H9 (cell line): ENCODE measurements around the gene NARS2. TPM values are rescaled to one million over a fixed set of nuclear protein-coding genes. Genes with fewer than 3 reads are reported as not detected.

Experiments used
- DNase-seq: peaks from one replicate; pipeline ENCODE4 v3.0.0-alpha.2; 2017
- H2AFZ ChIP-seq: one replicate; pipeline ENCODE4 v1.6.1; 2013; ENCODE audit warnings: mild to moderate bottlenecking, low read length, control low read depth, moderate library complexity
- H2AK5ac ChIP-seq: 2 replicates; pipeline ENCODE4 v1.6.1; 2013; ENCODE audit warnings: low read length, control low read depth, mixed read lengths; ENCODE audit not compliant: insufficient read length
- H2BK120ac ChIP-seq: one replicate; pipeline ENCODE4 v1.6.1; 2013; ENCODE audit warnings: low read depth, mild to moderate bottlenecking, low read length, control low read depth, inconsistent platforms; ENCODE audit not compliant: poor library complexity, severe bottlenecking
- H2BK12ac ChIP-seq: 2 replicates; pipeline ENCODE4 v1.6.1; 2013; ENCODE audit warnings: low read length, control low read depth, mixed read lengths, low read depth; ENCODE audit not compliant: insufficient read length
- H2BK15ac ChIP-seq: 2 replicates; pipeline ENCODE4 v1.6.1; 2013; ENCODE audit warnings: low read depth, low read length, control low read depth
- H2BK20ac ChIP-seq: one replicate; pipeline ENCODE4 v1.6.1; 2013; ENCODE audit warnings: low read depth, mild to moderate bottlenecking, low read length, control low read depth, inconsistent platforms; ENCODE audit not compliant: poor library complexity, severe bottlenecking
- H2BK5ac ChIP-seq: 2 replicates; pipeline ENCODE4 v1.6.1; 2013; ENCODE audit warnings: low read length, control low read depth, mixed read lengths; ENCODE audit not compliant: insufficient read length
- H3K14ac ChIP-seq: 2 replicates; pipeline ENCODE4 v1.6.1; 2013; ENCODE audit warnings: low read length, control low read depth; ENCODE audit not compliant: insufficient read depth
- H3K18ac ChIP-seq: 2 replicates; pipeline ENCODE4 v1.6.1; 2013; ENCODE audit warnings: low read depth, mild to moderate bottlenecking, mixed read lengths, low read length, control low read depth; ENCODE audit not compliant: insufficient read length
- H3K23ac ChIP-seq: 2 replicates; pipeline ENCODE4 v1.6.1; 2013; ENCODE audit warnings: low read length, control low read depth, mixed read lengths, low read depth; ENCODE audit not compliant: insufficient read length
- H3K23me2 ChIP-seq: 2 replicates; pipeline ENCODE4 v1.6.1; 2013; ENCODE audit warnings: low read depth, mild to moderate bottlenecking, mixed read lengths, low read length, control low read depth; ENCODE audit not compliant: insufficient read length, poor library complexity, severe bottlenecking
- H3K27ac ChIP-seq: 2 replicates; pipeline ENCODE4 v1.5.1; 2013; ENCODE audit warnings: low read length, control low read depth, mixed read lengths, low read depth; ENCODE audit not compliant: insufficient read length
- H3K27me3 ChIP-seq: 2 replicates; pipeline ENCODE4 v1.6.1; 2013; ENCODE audit warnings: low read length, control low read depth, inconsistent platforms; ENCODE audit not compliant: insufficient read depth
- H3K4ac ChIP-seq: 2 replicates; pipeline ENCODE4 v1.6.1; 2013; ENCODE audit warnings: low read depth, mild to moderate bottlenecking, control low read depth, inconsistent platforms, low read length, moderate library complexity
- H3K4me1 ChIP-seq: 2 replicates; pipeline ENCODE4 v1.6.1; 2013; ENCODE audit warnings: low read length, control low read depth, inconsistent platforms; ENCODE audit not compliant: insufficient read depth
- H3K4me2 ChIP-seq: 2 replicates; pipeline ENCODE4 v1.6.1; 2013; ENCODE audit warnings: low read length, control low read depth, mixed read lengths; ENCODE audit not compliant: insufficient read length, insufficient read depth
- H3K56ac ChIP-seq: 2 replicates; pipeline ENCODE4 v1.6.1; 2013; ENCODE audit warnings: low read depth, mild to moderate bottlenecking, mixed read lengths, low read length, control low read depth; ENCODE audit not compliant: insufficient read length
- H3K79me1 ChIP-seq: 2 replicates; pipeline ENCODE4 v1.6.1; 2013; ENCODE audit warnings: low read depth, mild to moderate bottlenecking, moderate library complexity, low read length, control low read depth, inconsistent platforms; ENCODE audit not compliant: insufficient read depth, poor library complexity, severe bottlenecking
- H3K79me2 ChIP-seq: 2 replicates; pipeline ENCODE4 v1.6.1; 2013; ENCODE audit warnings: low read length, control low read depth, inconsistent platforms; ENCODE audit not compliant: insufficient read depth
- H3K9ac ChIP-seq: 2 replicates; pipeline ENCODE4 v1.6.1; 2013; ENCODE audit warnings: low read length, control low read depth, mixed read lengths; ENCODE audit not compliant: insufficient read length; ENCODE audit errors: extremely low read depth
- H3K9me3 ChIP-seq: one replicate; pipeline ENCODE4 v1.6.1; 2013; ENCODE audit warnings: low read depth, low read length, inconsistent platforms; ENCODE audit not compliant: control insufficient read depth
- H3T11ph ChIP-seq: one replicate; pipeline ENCODE4 v1.6.1; 2013; ENCODE audit warnings: mild to moderate bottlenecking, low read length, control low read depth, inconsistent platforms
- H4K20me1 ChIP-seq: one replicate; pipeline ENCODE4 v1.6.1; 2013; ENCODE audit not compliant: control insufficient read depth, insufficient read length, insufficient read depth
- H4K5ac ChIP-seq: 2 replicates; pipeline ENCODE4 v1.6.1; 2013; ENCODE audit warnings: low read depth, mild to moderate bottlenecking, mixed read lengths, low read length, control low read depth; ENCODE audit not compliant: insufficient read length
- H4K8ac ChIP-seq: replicated peaks from 2 replicates; pipeline ENCODE4 v1.6.1; 2013; ENCODE audit warnings: low read length, control low read depth, mixed read lengths, low read depth; ENCODE audit not compliant: insufficient read length
- H4K91ac ChIP-seq: 2 replicates; pipeline ENCODE4 v1.6.1; 2013; ENCODE audit warnings: low read depth, mild to moderate bottlenecking, moderate library complexity, mixed read lengths, low read length, control low read depth; ENCODE audit not compliant: insufficient read length
- H3K27ac Mint-ChIP-seq, 3 experiments: 2 replicates in 2 of 3; 3 replicates in 1 of 3; pipeline ENCODE4 v1.8.0; 2020 to 2021; ENCODE audit warnings: mixed read lengths in 3 of 3, mild to moderate bottlenecking in 1 of 3, moderate library complexity in 1 of 3
- H3K27me3 Mint-ChIP-seq: 2 replicates; pipeline ENCODE4 v1.8.0; 2021; ENCODE audit warnings: low read depth, mild to moderate bottlenecking, moderate library complexity, mixed read lengths
- H3K36me3 Mint-ChIP-seq, 3 experiments: 2 replicates in 2 of 3; 3 replicates in 1 of 3; pipeline ENCODE4 v1.8.0; 2020 to 2021; ENCODE audit warnings: low read depth in 3 of 3, mixed read lengths in 3 of 3; ENCODE audit not compliant: insufficient read depth in 1 of 3
- H3K4me1 Mint-ChIP-seq, 2 experiments: 2 replicates each; pipeline ENCODE4 v1.8.0; 2020; ENCODE audit warnings: mixed read lengths in 2 of 2
- H3K4me3 Mint-ChIP-seq, 2 experiments: 2 replicates in 1 of 2; 3 replicates in 1 of 2; pipeline ENCODE4 v1.8.0; 2020 to 2021; ENCODE audit warnings: mild to moderate bottlenecking in 2 of 2, mixed read lengths in 2 of 2, moderate library complexity in 1 of 2
- H3K9me3 Mint-ChIP-seq, 2 experiments: 2 replicates in 1 of 2; 3 replicates in 1 of 2; pipeline ENCODE4 v1.8.0; 2020; ENCODE audit warnings: mild to moderate bottlenecking in 2 of 2, mixed read lengths in 2 of 2, moderate library complexity in 1 of 2
- WGBS: extraction: QIAGEN DNeasy Blood & Tissue Kit; methylation state at CpG from one replicate; pipeline ENCODE4 v1.1.7; 2013; ENCODE audit warnings: missing lambda C conversion rate, low lambda C conversion rate, mixed read lengths; ENCODE audit not compliant: insufficient read length; ENCODE audit errors: extremely low coverage; 5-methylcytosine and 5-hydroxymethylcytosine counted together
- total RNA-seq: library from RNA; stranded (reverse); gene quantifications from 2 replicates; pipeline ENCODE4 v1.2.1, GENCODE V29; 2021
- TF ChIP-seq, protein P1 (sequence below): fragments of 200-600 bp; sonication (generic); conservative IDR thresholded peaks from 3 replicates; pipeline ENCODE4 v1.8.0; 2021; ENCODE audit warnings: antibody characterized with exemption, mild to moderate bottlenecking

The NARS2 gene
- total RNA-seq, 1 experiment from 2014 or later: 29.7 TPM

DNA sequence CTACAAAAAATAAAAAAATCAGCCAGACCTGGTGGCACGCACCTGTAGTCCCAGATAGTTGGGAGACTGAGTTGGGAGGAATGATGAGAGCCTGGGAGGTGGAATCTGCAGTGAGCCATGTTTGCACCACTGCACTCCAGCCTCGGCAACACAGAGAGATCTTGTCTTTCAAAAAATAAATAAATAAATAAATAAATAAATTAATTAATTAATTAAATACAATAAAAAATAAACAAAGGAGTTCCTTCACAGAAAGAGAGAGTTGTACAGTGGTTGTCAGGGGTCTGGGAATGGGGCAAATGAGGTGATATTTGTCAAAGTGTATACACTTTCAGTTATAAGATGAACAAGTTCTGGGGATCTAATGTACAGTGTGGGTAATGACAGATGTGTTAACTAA lies 107.3 kb downstream of the NARS2 start:
- no CpG with 5 or more reads among the region's 2 CpGs for WGBS

More for the DNA sequence above, 107.3 kb downstream of the NARS2 start:
- Histone ChIP-seq H2BK15ac (no peak overlapping the region), H3K27ac (no peak overlapping the region), H3K23me2 (no peaks in the 10 kb centered on the region), H3K56ac (no peak overlapping the region), H3K23ac (no peak overlapping the region), H3K18ac (no peak overlapping the region), H3K4me1 (no peaks in the 10 kb centered on the region), H4K20me1 (no peaks in the 10 kb centered on the region), H2BK20ac (no peak overlapping the region), H2BK5ac (no peak overlapping the region), H4K91ac (no peak overlapping the region), H3K79me1 (no peaks in the 10 kb centered on the region), H2AFZ (no peak overlapping the region), H4K5ac (no peak overlapping the region), H3K9ac (no peak overlapping the region), H3K4ac (no peak overlapping the region), H3K14ac (no peak overlapping the region), H3K79me2 (no peaks in the 10 kb centered on the region), H2BK120ac (no peak overlapping the region), H3K4me2 (no peak overlapping the region), H4K8ac (no peak overlapping the region), H2BK12ac (no peak overlapping the region), H3T11ph (no peak overlapping the region), H2AK5ac (no peak overlapping the region), H3K9me3 (no peaks in the 10 kb centered on the region), H3K27me3 (no peaks in the 10 kb centered on the region)
- Mint-ChIP-seq H3K36me3 (peaks cover 24 to 40% (median 36%) of the 10 kb centered on the region in 3 experiments), H3K27ac (peak overlapping the region in 1 of 3 experiments; percentile 35; a peak in 2 of 7 replicates), H3K9me3 (peaks cover 0 to 9% of the 10 kb centered on the region in 2 experiments; a peak in 2 of 5 replicates), H3K27me3 (no peaks in the 10 kb centered on the region), H3K4me3 (no peak overlapping the region), H3K4me1 (peaks cover 11 to 17% of the 10 kb centered on the region in 2 experiments)
- no peak for DNase-seq
- TF ChIP-seq, protein P1, sequence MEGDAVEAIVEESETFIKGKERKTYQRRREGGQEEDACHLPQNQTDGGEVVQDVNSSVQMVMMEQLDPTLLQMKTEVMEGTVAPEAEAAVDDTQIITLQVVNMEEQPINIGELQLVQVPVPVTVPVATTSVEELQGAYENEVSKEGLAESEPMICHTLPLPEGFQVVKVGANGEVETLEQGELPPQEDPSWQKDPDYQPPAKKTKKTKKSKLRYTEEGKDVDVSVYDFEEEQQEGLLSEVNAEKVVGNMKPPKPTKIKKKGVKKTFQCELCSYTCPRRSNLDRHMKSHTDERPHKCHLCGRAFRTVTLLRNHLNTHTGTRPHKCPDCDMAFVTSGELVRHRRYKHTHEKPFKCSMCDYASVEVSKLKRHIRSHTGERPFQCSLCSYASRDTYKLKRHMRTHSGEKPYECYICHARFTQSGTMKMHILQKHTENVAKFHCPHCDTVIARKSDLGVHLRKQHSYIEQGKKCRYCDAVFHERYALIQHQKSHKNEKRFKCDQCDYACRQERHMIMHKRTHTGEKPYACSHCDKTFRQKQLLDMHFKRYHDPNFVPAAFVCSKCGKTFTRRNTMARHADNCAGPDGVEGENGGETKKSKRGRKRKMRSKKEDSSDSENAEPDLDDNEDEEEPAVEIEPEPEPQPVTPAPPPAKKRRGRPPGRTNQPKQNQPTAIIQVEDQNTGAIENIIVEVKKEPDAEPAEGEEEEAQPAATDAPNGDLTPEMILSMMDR: no peak
